Liver (tissue), 9 donors: ENCODE measurements around the gene SCAF1. TPM values are rescaled to one million over a fixed set of nuclear protein-coding genes. Genes with fewer than 3 reads are reported as not detected.

Experiments used
- DNase-seq: peaks from one replicate; pipeline ENCODE4 v3.0.0-alpha.2; 2017; ENCODE audit warnings: low spot score
- H3K27ac ChIP-seq, 2 donors: one replicate each; pipeline ENCODE4 v1.7.0; 2013; ENCODE audit warnings: inconsistent platforms in 2 of 2, low read length in 2 of 2, control low read depth in 1 of 2, low read depth in 1 of 2, mild to moderate bottlenecking in 1 of 2
- H3K27me3 ChIP-seq, 4 donors: one replicate each; pipeline versions ENCODE4 v1.6.1 to v1.7.0; 2013; ENCODE audit warnings: low read length in 3 of 4, inconsistent platforms in 1 of 4, mild to moderate bottlenecking in 1 of 4, moderate library complexity in 1 of 4; ENCODE audit not compliant: control insufficient read depth in 4 of 4, insufficient read depth in 4 of 4
- H3K36me3 ChIP-seq, 4 donors: one replicate each; pipeline versions ENCODE4 v1.6.1 to v1.7.0; 2013; ENCODE audit warnings: low read length in 3 of 4, mild to moderate bottlenecking in 3 of 4, low read depth in 1 of 4, moderate library complexity in 1 of 4; ENCODE audit not compliant: control insufficient read depth in 4 of 4, insufficient read depth in 3 of 4
- H3K4me1 ChIP-seq, 4 donors: one replicate each; pipeline versions ENCODE4 v1.6.1 to v1.7.0; 2013; ENCODE audit warnings: low read length in 3 of 4, mild to moderate bottlenecking in 3 of 4, moderate library complexity in 1 of 4; ENCODE audit not compliant: control insufficient read depth in 4 of 4, insufficient read depth in 4 of 4
- H3K4me3 ChIP-seq, 3 donors: one replicate each; pipeline versions ENCODE4 v1.6.1 to v1.7.0; 2013; ENCODE audit warnings: low read length in 3 of 3, control low read depth in 1 of 3, low read depth in 1 of 3, mild to moderate bottlenecking in 1 of 3
- H3K9ac ChIP-seq, 2 donors: one replicate each; pipeline ENCODE4 v1.7.0; 2013; ENCODE audit warnings: low read length in 2 of 2, mild to moderate bottlenecking in 2 of 2, moderate library complexity in 2 of 2, control low read depth in 1 of 2, low read depth in 1 of 2
- H3K9me3 ChIP-seq, 4 donors: one replicate each; pipeline versions ENCODE4 v1.6.1 to v1.7.0; 2013; ENCODE audit warnings: low read length in 3 of 4; ENCODE audit not compliant: control insufficient read depth in 4 of 4
- EGR1 ChIP-seq, 2 donors: IDR thresholded peaks; 2 replicates each; pipeline ENCODE4 v1.6.1; 2016 to 2018; ENCODE audit warnings: antibody characterized with exemption in 2 of 2, low read depth in 2 of 2
- FOXA1 ChIP-seq: IDR thresholded peaks from 2 replicates; pipeline ENCODE4 v1.6.1; 2016; ENCODE audit warnings: antibody characterized with exemption
- GABPA ChIP-seq, 2 donors: IDR thresholded peaks in 1 of 2; conservative IDR thresholded peaks in 1 of 2; 2 replicates each; pipeline ENCODE4 v1.6.1; 2016; ENCODE audit warnings: antibody characterized with exemption in 2 of 2, mild to moderate bottlenecking in 1 of 2, moderate library complexity in 1 of 2
- HNF4A ChIP-seq, 2 donors: conservative IDR thresholded peaks; 2 replicates each; pipeline ENCODE4 v1.6.1; 2016; ENCODE audit warnings: antibody characterized with exemption in 2 of 2, mild to moderate bottlenecking in 2 of 2
- HNF4G ChIP-seq: IDR thresholded peaks from 2 replicates; pipeline ENCODE4 v1.6.1; 2016; ENCODE audit warnings: antibody characterized with exemption
- JUND ChIP-seq, 2 donors: IDR thresholded peaks; 2 replicates each; pipeline ENCODE4 v1.6.1; 2016; ENCODE audit warnings: antibody characterized with exemption in 2 of 2
- NR2F2 ChIP-seq: IDR thresholded peaks from 2 replicates; pipeline ENCODE4 v1.6.1; 2016; ENCODE audit warnings: antibody characterized with exemption
- RAD21 ChIP-seq, 2 donors: IDR thresholded peaks; 2 replicates each; pipeline ENCODE4 v1.6.1; 2016; ENCODE audit warnings: antibody characterized with exemption in 2 of 2, mild to moderate bottlenecking in 2 of 2
- RXRA ChIP-seq, 2 donors: IDR thresholded peaks; 2 replicates each; pipeline ENCODE4 v1.6.1; 2017 to 2018; ENCODE audit warnings: antibody characterized with exemption in 2 of 2, mild to moderate bottlenecking in 1 of 2
- SP1 ChIP-seq: IDR thresholded peaks from 2 replicates; pipeline ENCODE4 v1.6.1; 2018; ENCODE audit warnings: antibody characterized with exemption, mild to moderate bottlenecking
- TAF1 ChIP-seq: conservative IDR thresholded peaks from 2 replicates; pipeline ENCODE4 v1.6.1; 2016; ENCODE audit warnings: antibody characterized with exemption, mild to moderate bottlenecking
- YY1 ChIP-seq: IDR thresholded peaks from 2 replicates; pipeline ENCODE4 v1.6.1; 2016; ENCODE audit warnings: antibody characterized with exemption, mild to moderate bottlenecking
- WGBS: extraction: QIAGEN DNeasy Blood & Tissue Kit; methylation state at CpG from one replicate; pipeline ENCODE4 v1.1.7; 2013; 5-methylcytosine and 5-hydroxymethylcytosine counted together
- polyA plus RNA-seq, 2 donors: library from polyadenylated mRNA; stranded (reverse) in 1 of 2; unstranded in 1 of 2; fragments of 200-250 nt in 1 of 2; fragments of >200 nt in 1 of 2; fragmentation: Nextera tagmentation in 1 of 2; extraction: Ambion mirVana in 1 of 2; gene quantifications; one replicate each; pipeline versions ENCODE4 v1.2.1 to v1.2.3, GENCODE V29; 2013 to 2015
- total RNA-seq, 2 donors: library from RNA; depleted of rRNA; stranded (reverse); fragments of >200 nt; gene quantifications; one replicate each; pipeline ENCODE4 v1.2.3, GENCODE V29; 2014
- TF ChIP-seq, protein P1 (sequence below): IDR thresholded peaks from 2 replicates; pipeline ENCODE4 v1.6.1; 2016; ENCODE audit warnings: antibody characterized with exemption
- TF ChIP-seq, protein P2 (sequence below): IDR thresholded peaks from 2 replicates; pipeline ENCODE4 v1.6.1; 2016; ENCODE audit warnings: antibody characterized with exemption, mild to moderate bottlenecking
- TF ChIP-seq, protein P3 (sequence below): IDR thresholded peaks from 2 replicates; pipeline ENCODE4 v1.6.1; 2016; ENCODE audit warnings: antibody characterized with exemption
- TF ChIP-seq, protein P4 (sequence below): fragments of 150-350 bp; IDR thresholded peaks from 2 replicates; pipeline ENCODE4 v1.5.1; 2017; ENCODE audit warnings: improper control_type of control experiment, low read depth, low read length; ENCODE audit not compliant: missing input control
- TF ChIP-seq, protein P5 (sequence below): IDR thresholded peaks from 2 replicates; pipeline ENCODE4 v1.6.1; 2016; ENCODE audit warnings: antibody characterized with exemption
- donor health status: healthy.
- donor health status: healthy.
- donor health status: healthy.
- donor health status: healthy.
- donor health status: healthy.

SCAF1 gene
- total and polyA plus RNA-seq, 4 donors, result 4.6 to 17.6 (median 9.9) TPM

DNA sequence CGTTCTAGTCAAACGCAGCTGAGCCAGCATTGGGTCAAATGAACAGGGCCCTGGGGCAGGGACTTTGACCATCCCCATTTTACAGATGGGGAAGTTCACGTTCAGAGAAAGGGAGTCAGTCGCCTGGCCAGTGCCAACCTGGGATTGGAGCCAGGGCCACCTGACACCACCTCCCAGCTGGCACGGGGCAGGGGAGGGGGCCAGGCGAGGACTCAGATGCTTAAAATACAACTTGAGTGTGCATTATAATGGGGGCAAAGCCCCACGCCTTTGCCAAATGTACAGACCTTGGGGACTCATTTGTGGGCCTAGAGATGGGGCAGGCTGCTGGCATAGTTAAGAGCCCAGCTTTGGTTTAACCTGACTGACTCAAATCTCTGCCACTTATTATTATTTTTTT lies 36.4 kb upstream of the SCAF1 start:
- no peak overlapping the region for H3K4me3 ChIP-seq
- 72% methylated on average over 7 of the region's 7 CpGs for WGBS

More for the DNA sequence above, 36.4 kb upstream of the SCAF1 start:
- Histone ChIP-seq H3K27me3 (no peaks in the 10 kb centered on the region), H3K27ac (no peak overlapping the region), H3K9ac (no peak overlapping the region), H3K9me3 (no peaks in the 10 kb centered on the region), H3K4me1 (no peaks in the 10 kb centered on the region), H3K36me3 (peaks cover 8 to 23% (median 11%) of the 10 kb centered on the region in 4 donors)
- DNase-seq, result no peak
- TF ChIP-seq, protein P1, sequence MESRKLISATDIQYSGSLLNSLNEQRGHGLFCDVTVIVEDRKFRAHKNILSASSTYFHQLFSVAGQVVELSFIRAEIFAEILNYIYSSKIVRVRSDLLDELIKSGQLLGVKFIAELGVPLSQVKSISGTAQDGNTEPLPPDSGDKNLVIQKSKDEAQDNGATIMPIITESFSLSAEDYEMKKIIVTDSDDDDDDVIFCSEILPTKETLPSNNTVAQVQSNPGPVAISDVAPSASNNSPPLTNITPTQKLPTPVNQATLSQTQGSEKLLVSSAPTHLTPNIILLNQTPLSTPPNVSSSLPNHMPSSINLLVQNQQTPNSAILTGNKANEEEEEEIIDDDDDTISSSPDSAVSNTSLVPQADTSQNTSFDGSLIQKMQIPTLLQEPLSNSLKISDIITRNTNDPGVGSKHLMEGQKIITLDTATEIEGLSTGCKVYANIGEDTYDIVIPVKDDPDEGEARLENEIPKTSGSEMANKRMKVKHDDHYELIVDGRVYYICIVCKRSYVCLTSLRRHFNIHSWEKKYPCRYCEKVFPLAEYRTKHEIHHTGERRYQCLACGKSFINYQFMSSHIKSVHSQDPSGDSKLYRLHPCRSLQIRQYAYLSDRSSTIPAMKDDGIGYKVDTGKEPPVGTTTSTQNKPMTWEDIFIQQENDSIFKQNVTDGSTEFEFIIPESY, result no peak
- TF ChIP-seq, protein P2, sequence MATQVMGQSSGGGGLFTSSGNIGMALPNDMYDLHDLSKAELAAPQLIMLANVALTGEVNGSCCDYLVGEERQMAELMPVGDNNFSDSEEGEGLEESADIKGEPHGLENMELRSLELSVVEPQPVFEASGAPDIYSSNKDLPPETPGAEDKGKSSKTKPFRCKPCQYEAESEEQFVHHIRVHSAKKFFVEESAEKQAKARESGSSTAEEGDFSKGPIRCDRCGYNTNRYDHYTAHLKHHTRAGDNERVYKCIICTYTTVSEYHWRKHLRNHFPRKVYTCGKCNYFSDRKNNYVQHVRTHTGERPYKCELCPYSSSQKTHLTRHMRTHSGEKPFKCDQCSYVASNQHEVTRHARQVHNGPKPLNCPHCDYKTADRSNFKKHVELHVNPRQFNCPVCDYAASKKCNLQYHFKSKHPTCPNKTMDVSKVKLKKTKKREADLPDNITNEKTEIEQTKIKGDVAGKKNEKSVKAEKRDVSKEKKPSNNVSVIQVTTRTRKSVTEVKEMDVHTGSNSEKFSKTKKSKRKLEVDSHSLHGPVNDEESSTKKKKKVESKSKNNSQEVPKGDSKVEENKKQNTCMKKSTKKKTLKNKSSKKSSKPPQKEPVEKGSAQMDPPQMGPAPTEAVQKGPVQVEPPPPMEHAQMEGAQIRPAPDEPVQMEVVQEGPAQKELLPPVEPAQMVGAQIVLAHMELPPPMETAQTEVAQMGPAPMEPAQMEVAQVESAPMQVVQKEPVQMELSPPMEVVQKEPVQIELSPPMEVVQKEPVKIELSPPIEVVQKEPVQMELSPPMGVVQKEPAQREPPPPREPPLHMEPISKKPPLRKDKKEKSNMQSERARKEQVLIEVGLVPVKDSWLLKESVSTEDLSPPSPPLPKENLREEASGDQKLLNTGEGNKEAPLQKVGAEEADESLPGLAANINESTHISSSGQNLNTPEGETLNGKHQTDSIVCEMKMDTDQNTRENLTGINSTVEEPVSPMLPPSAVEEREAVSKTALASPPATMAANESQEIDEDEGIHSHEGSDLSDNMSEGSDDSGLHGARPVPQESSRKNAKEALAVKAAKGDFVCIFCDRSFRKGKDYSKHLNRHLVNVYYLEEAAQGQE, result no peak
- TF ChIP-seq RXRA (IDR thresholded peaks at IDR 0.05), result no peak
- TF ChIP-seq HNF4G, result no peak
- no peak for TF ChIP-seq EGR1 (IDR thresholded peaks at IDR 0.05; ENCODE audit: low read depth in 2 of 2)
- no peak for TF ChIP-seq SP1
- TF ChIP-seq, protein P3, sequence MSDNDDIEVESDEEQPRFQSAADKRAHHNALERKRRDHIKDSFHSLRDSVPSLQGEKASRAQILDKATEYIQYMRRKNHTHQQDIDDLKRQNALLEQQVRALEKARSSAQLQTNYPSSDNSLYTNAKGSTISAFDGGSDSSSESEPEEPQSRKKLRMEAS, result no peak
- no peak for TF ChIP-seq GABPA (IDR thresholded peaks at IDR 0.05 in 1 of 2, conservative IDR thresholded peaks at IDR 0.05 in 1 of 2)
- TF ChIP-seq JUND (IDR thresholded peaks at IDR 0.05), result no peak
- TF ChIP-seq, protein P4, sequence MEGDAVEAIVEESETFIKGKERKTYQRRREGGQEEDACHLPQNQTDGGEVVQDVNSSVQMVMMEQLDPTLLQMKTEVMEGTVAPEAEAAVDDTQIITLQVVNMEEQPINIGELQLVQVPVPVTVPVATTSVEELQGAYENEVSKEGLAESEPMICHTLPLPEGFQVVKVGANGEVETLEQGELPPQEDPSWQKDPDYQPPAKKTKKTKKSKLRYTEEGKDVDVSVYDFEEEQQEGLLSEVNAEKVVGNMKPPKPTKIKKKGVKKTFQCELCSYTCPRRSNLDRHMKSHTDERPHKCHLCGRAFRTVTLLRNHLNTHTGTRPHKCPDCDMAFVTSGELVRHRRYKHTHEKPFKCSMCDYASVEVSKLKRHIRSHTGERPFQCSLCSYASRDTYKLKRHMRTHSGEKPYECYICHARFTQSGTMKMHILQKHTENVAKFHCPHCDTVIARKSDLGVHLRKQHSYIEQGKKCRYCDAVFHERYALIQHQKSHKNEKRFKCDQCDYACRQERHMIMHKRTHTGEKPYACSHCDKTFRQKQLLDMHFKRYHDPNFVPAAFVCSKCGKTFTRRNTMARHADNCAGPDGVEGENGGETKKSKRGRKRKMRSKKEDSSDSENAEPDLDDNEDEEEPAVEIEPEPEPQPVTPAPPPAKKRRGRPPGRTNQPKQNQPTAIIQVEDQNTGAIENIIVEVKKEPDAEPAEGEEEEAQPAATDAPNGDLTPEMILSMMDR, result no peak
- TF ChIP-seq NR2F2, result no peak
- no peak for TF ChIP-seq RAD21 (IDR thresholded peaks at IDR 0.05)
- no peak for TF ChIP-seq YY1
- TF ChIP-seq TAF1, result no peak
- TF ChIP-seq HNF4A (conservative IDR thresholded peaks at IDR 0.05), result no peak
- no peak for TF ChIP-seq FOXA1
- TF ChIP-seq, protein P5, sequence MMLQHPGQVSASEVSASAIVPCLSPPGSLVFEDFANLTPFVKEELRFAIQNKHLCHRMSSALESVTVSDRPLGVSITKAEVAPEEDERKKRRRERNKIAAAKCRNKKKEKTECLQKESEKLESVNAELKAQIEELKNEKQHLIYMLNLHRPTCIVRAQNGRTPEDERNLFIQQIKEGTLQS, result no peak
